Sigmoid colon (tissue), 4 donors: ENCODE data around the gene CBFA2T2.

Source experiments
- EP300 ChIP-seq, 4 donors: sonication (generic); formaldehyde crosslinking; IDR thresholded peaks; one replicate each; pipeline ENCODE4 v1.6.1; 2017; ENCODE audit warnings: antibody characterized with exemption in 4 of 4
- POLR2A ChIP-seq, 2 donors: fragments of 450-650 bp; IDR thresholded peaks; one replicate each; pipeline ENCODE4 v1.6.1; 2016; ENCODE audit warnings: antibody characterized with exemption in 2 of 2, mild to moderate bottlenecking in 2 of 2, moderate library complexity in 2 of 2
- POLR2AphosphoS5 ChIP-seq, 4 donors: sonication (generic); formaldehyde crosslinking; IDR thresholded peaks; one replicate each; pipeline ENCODE4 v1.6.1; 2017; ENCODE audit warnings: antibody characterized with exemption in 4 of 4
- TF ChIP-seq, protein P1 (sequence below), 4 experiments: fragments of 450-650 bp in 3 of 4; fragments of 200-600 bp in 1 of 4; IDR thresholded peaks; one replicate each; pipeline ENCODE4 v1.5.1; 2016 to 2019; ENCODE audit warnings: antibody characterized with exemption in 4 of 4, mild to moderate bottlenecking in 3 of 4, moderate library complexity in 2 of 4

DNA sequence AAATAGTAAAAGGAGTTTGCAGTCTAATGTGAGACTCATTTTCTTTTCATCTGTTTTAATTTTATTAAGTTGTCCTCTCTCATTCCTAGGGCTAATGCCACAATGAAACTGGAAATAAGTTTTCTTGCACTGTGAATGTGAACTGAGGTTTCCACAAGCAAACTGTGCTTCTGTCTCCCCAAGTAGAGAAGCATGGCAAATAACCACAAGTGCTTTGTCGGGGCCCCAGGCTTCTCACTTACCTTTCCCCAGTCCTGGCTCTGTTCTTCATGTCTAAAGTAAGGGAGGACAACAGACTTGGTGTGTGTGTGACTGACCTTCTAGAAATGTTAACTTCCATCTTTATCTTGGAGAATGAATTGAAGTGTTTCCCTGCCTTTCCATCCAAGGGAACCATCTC lies 80.8 kb downstream of the CBFA2T2 start:
- no peak for TF ChIP-seq POLR2A (IDR thresholded peaks at IDR 0.05)
- TF ChIP-seq POLR2AphosphoS5 (IDR thresholded peaks at IDR 0.05), result no peak
- TF ChIP-seq, protein P1, sequence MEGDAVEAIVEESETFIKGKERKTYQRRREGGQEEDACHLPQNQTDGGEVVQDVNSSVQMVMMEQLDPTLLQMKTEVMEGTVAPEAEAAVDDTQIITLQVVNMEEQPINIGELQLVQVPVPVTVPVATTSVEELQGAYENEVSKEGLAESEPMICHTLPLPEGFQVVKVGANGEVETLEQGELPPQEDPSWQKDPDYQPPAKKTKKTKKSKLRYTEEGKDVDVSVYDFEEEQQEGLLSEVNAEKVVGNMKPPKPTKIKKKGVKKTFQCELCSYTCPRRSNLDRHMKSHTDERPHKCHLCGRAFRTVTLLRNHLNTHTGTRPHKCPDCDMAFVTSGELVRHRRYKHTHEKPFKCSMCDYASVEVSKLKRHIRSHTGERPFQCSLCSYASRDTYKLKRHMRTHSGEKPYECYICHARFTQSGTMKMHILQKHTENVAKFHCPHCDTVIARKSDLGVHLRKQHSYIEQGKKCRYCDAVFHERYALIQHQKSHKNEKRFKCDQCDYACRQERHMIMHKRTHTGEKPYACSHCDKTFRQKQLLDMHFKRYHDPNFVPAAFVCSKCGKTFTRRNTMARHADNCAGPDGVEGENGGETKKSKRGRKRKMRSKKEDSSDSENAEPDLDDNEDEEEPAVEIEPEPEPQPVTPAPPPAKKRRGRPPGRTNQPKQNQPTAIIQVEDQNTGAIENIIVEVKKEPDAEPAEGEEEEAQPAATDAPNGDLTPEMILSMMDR (IDR thresholded peaks at IDR 0.05), result no peak
- no peak for TF ChIP-seq EP300 (IDR thresholded peaks at IDR 0.05)
